ENCODE results near the gene CTPS2.

DNA sequence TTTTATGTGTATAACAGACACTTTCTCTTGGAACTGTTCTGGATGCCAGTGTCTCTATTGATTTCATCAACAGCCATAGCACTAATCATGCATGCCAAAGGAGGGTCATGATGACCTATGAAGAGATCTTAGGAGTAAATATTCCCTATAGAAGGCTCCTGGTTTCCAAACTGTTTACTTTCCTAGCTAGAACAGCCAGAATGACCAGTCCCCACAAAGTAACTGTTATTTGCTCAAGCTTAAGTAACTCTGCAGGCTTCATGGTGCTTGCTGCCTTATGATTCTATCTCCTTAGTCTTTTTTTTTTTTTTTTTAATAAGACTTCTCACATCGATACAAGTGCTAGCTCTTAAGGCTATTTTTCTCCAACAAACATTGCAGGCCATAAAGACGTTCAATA is 50.1 kb downstream of the CTPS2 start:
- TF ChIP-seq, protein P1, sequence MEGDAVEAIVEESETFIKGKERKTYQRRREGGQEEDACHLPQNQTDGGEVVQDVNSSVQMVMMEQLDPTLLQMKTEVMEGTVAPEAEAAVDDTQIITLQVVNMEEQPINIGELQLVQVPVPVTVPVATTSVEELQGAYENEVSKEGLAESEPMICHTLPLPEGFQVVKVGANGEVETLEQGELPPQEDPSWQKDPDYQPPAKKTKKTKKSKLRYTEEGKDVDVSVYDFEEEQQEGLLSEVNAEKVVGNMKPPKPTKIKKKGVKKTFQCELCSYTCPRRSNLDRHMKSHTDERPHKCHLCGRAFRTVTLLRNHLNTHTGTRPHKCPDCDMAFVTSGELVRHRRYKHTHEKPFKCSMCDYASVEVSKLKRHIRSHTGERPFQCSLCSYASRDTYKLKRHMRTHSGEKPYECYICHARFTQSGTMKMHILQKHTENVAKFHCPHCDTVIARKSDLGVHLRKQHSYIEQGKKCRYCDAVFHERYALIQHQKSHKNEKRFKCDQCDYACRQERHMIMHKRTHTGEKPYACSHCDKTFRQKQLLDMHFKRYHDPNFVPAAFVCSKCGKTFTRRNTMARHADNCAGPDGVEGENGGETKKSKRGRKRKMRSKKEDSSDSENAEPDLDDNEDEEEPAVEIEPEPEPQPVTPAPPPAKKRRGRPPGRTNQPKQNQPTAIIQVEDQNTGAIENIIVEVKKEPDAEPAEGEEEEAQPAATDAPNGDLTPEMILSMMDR (IDR thresholded peaks at IDR 0.05; ENCODE audit: low read depth, low read length) = no peak
- TF ChIP-seq POLR2A (IDR thresholded peaks at IDR 0.05; ENCODE audit: extremely low read depth, insufficient read length) = no peak
